Naive thymus-derived CD4-positive, alpha-beta T cell (primary cell): ENCODE results near the gene TPCN1. TPM values are rescaled to one million over a fixed set of nuclear protein-coding genes. Genes with fewer than 3 reads are reported as not detected.

ENCODE experiments used
- ATAC-seq: fragments of 150-1000 bp; cut with Tn5 transposase; 2 replicates; pipeline ENCODE4 v1.10.0; 2021; ENCODE audit warnings: mild to moderate bottlenecking, moderate library complexity
- CTCF ChIA-PET: fragments of 350-600 bp; sonication (Branson Sonifier 250); formaldehyde crosslinking; loops from one replicate; lab custom pipeline; 2021; ENCODE audit warnings: antibody characterized with exemption; lab: Charles Lee
- POLR2A ChIA-PET: fragments of 350-600 bp; sonication (Branson Sonifier 250); formaldehyde crosslinking; loops from one replicate; lab custom pipeline; 2021; ENCODE audit warnings: antibody characterized with exemption, inconsistent platforms; lab: Charles Lee
- DNase-seq, 9 donors: peaks; one replicate each; pipeline versions ENCODE4 v3.0.0 to v3.0.0-alpha.2; 2020 to 2022; ENCODE audit warnings: mixed read lengths in 1 of 9
- H3K27ac ChIP-seq: one replicate; pipeline ENCODE4 v1.7.0; 2013; ENCODE audit warnings: mild to moderate bottlenecking, low read depth, low read length, moderate library complexity
- H3K27me3 ChIP-seq, 2 donors: one replicate each; pipeline ENCODE4 v1.7.0; 2013; ENCODE audit warnings: low read length in 2 of 2, mild to moderate bottlenecking in 2 of 2, moderate library complexity in 2 of 2; ENCODE audit not compliant: control insufficient read depth in 2 of 2, insufficient read depth in 2 of 2
- H3K36me3 ChIP-seq, 3 experiments: 1 replicate in 2 of 3; 2 replicates in 1 of 3; pipeline ENCODE4 v1.7.0; 2013; ENCODE audit warnings: low read length in 3 of 3, mild to moderate bottlenecking in 3 of 3, moderate library complexity in 1 of 3; ENCODE audit not compliant: insufficient read depth in 3 of 3, control insufficient read depth in 2 of 3
- H3K4me1 ChIP-seq, 2 donors: one replicate each; pipeline ENCODE4 v1.7.0; 2013; ENCODE audit warnings: low read length in 2 of 2, mild to moderate bottlenecking in 2 of 2, moderate library complexity in 1 of 2; ENCODE audit not compliant: control insufficient read depth in 2 of 2, insufficient read depth in 2 of 2
- H3K4me3 ChIP-seq: 2 replicates; pipeline ENCODE4 v1.7.0; 2013; ENCODE audit warnings: mild to moderate bottlenecking, low read length
- H3K9me3 ChIP-seq, 3 experiments: 1 replicate in 2 of 3; 2 replicates in 1 of 3; pipeline ENCODE4 v1.7.0; 2013; ENCODE audit warnings: low read length in 3 of 3; ENCODE audit not compliant: control insufficient read depth in 2 of 3
- H3K27ac Mint-ChIP-seq, 9 donors: one replicate each; pipeline ENCODE4 v1.8.0; 2020 to 2022; ENCODE audit warnings: mixed read lengths in 9 of 9, mild to moderate bottlenecking in 8 of 9, moderate library complexity in 5 of 9, inconsistent platforms in 2 of 9
- H3K27me3 Mint-ChIP-seq, 5 donors: one replicate each; pipeline ENCODE4 v1.8.0; 2021 to 2022; ENCODE audit warnings: mixed read lengths in 5 of 5, mild to moderate bottlenecking in 1 of 5
- H3K36me3 Mint-ChIP-seq, 5 donors: one replicate each; pipeline ENCODE4 v1.8.0; 2020 to 2022; ENCODE audit warnings: mixed read lengths in 5 of 5, mild to moderate bottlenecking in 3 of 5, inconsistent platforms in 1 of 5
- H3K4me1 Mint-ChIP-seq, 7 donors: one replicate each; pipeline ENCODE4 v1.8.0; 2020 to 2022; ENCODE audit warnings: mixed read lengths in 7 of 7, mild to moderate bottlenecking in 3 of 7, inconsistent platforms in 1 of 7
- H3K4me3 Mint-ChIP-seq, 10 donors: one replicate each; pipeline ENCODE4 v1.8.0; 2020 to 2022; ENCODE audit warnings: mild to moderate bottlenecking in 10 of 10, mixed read lengths in 10 of 10, moderate library complexity in 6 of 10, inconsistent platforms in 2 of 10
- H3K9me3 Mint-ChIP-seq, 11 donors: one replicate each; pipeline ENCODE4 v1.8.0; 2020 to 2022; ENCODE audit warnings: mixed read lengths in 11 of 11, mild to moderate bottlenecking in 4 of 11, inconsistent platforms in 1 of 11, moderate library complexity in 1 of 11
- intact Hi-C, 2 donors: fragments of 100-400 bp; cut with micrococcal nuclease; formaldehyde crosslinking; loops; one replicate each; pipeline ENCODE4 v1.15.1; 2023
- polyA plus RNA-seq, 2 donors: library from polyadenylated mRNA; unstranded; fragments of 300-500 nt; fragmentation: Illumina TruSeq; gene quantifications; one replicate each; pipeline ENCODE4 v1.2.3, GENCODE V29; 2021
- total RNA-seq, 6 experiments: library from RNA in 5 of 6; stranded (reverse) in 5 of 6; gene quantifications; 1 replicate in 5 of 6; 2 replicates in 1 of 6; pipeline ENCODE4 v1.2.3 and lab custom pipeline; 2021 to 2026

TPCN1 gene
- total and polyA plus RNA-seq, 7 experiments from 2014 or later, result 15.3 to 124 (median 97.2) TPM

DNA sequence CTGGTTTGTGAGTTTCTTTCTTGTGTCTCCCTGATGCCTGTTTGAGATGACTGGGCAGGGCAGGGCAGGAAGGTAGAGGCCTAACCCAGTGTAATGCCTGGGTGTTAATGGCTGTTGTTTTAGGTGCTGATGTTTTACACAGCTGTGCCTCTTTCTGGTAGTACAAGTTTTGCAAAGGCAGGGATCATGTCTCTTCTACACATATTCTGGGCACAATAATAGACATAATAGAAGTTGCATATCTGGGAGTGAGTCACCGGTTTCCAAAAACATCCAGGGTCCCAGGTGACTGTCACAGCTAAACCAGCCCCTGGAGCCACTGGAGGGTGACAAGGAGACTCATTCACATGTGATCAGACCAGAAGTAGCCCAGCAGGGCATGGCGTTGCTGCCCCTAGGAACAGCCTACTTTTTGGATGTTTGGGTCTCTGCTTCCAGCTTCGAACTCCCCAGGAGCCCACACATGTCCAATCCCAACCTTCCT is 18.1 kb downstream of the TPCN1 start:
- Histone ChIP-seq H3K4me1 (peaks cover 0 to 7% of the 10 kb centered on the region in 2 donors), H3K27ac (no peak overlapping the region), H3K27me3 (no peaks in the 10 kb centered on the region), H3K4me3 (no peak overlapping the region), H3K36me3 (peaks cover 0 to 51% (median 0%) of the 10 kb centered on the region in 3 experiments), H3K9me3 (no peaks in the 10 kb centered on the region)
- Mint-ChIP-seq H3K27ac (peak overlapping the region in 6 of 9 donors; percentile 14 to 89 (median 47)), H3K4me1 (peaks cover 30 to 75% (median 60%) of the 10 kb centered on the region in 7 donors), H3K4me3 (no peak overlapping the region), H3K36me3 (peaks cover 0 to 56% (median 23%) of the 10 kb centered on the region in 5 donors), H3K27me3 (no peaks in the 10 kb centered on the region), H3K9me3 (peaks cover 0 to 2% (median 0%) of the 10 kb centered on the region in 11 donors)
- DNase-seq (no peak), ATAC-seq (no peak)
- CTCF ChIA-PET, result interaction anchor here (0.5 to 0.6 kb wide), 2 partner anchors 56 to 186 kb away, joined by 3 read pairs; no protein-coding TSS in a partner anchor
- intact Hi-C loops, result no loop called here
- POLR2A ChIA-PET, result interaction anchor here (0.6 to 1.6 kb wide), 2 partner anchors 15 to 21 kb away, joined by 3 to 4 read pairs; no protein-coding TSS in a partner anchor

DNA sequence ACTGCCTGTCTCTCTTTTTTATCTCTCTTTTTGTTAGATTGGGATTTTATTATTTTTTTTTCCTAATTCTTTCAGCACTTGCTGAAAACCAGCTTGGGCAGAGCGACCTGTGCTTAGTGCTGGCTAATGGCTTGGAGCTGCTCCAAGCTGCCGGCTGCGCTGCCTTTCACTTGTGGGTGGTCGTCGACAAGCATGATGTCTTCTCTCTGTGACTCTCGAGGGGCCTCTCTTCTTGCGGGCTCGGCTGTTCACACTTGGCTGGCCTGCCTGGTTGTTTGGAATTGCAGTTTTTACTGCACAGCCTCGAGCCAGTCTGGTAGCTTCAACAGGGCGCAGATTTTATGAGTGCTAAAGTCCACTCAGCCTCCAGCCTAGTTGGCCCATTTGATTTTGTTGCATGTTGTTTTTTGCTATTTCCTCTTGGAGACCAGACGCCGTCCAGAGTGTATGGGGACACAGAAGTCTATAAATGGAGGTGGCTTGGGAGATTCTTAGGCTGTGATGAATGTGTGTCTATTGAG is 18.6 kb downstream of the TPCN1 start:
- no peaks in the 10 kb centered on the region for H3K27me3 ChIP-seq
- no peaks in the 10 kb centered on the region for H3K9me3 ChIP-seq
- no peak overlapping the region for H3K4me3 ChIP-seq
- ATAC-seq (no peak), DNase-seq (no peak)
- H3K27me3 Mint-ChIP-seq, result no peaks in the 10 kb centered on the region
- H3K4me1 Mint-ChIP-seq, result peaks cover 34 to 76% (median 63%) of the 10 kb centered on the region in 7 donors
- POLR2A ChIA-PET, result interaction anchor here (0.5 to 1.6 kb wide), 3 partner anchors 15 to 21 kb away, joined by 3 to 4 read pairs (median 3); no protein-coding TSS in a partner anchor
- H3K9me3 Mint-ChIP-seq, result peaks cover 0 to 2% (median 0%) of the 10 kb centered on the region in 11 donors
- H3K4me1 ChIP-seq, result peaks cover 0 to 7% of the 10 kb centered on the region in 2 donors
- CTCF ChIA-PET, result interaction anchor here (0.5 kb wide), 1 partner anchor 56 kb away, joined by 3 read pairs; no protein-coding TSS in a partner anchor
- peaks cover 0 to 59% (median 22%) of the 10 kb centered on the region in 5 donors for H3K36me3 Mint-ChIP-seq
- peak overlapping the region in 6 of 9 donors; percentile 2 to 89 (median 23) for H3K27ac Mint-ChIP-seq
- H3K36me3 ChIP-seq, result peaks cover 0 to 53% (median 0%) of the 10 kb centered on the region in 3 experiments
- H3K27ac ChIP-seq, result no peak overlapping the region
- H3K4me3 Mint-ChIP-seq, result no peak overlapping the region
- intact Hi-C loops, result no loop called here

DNA sequence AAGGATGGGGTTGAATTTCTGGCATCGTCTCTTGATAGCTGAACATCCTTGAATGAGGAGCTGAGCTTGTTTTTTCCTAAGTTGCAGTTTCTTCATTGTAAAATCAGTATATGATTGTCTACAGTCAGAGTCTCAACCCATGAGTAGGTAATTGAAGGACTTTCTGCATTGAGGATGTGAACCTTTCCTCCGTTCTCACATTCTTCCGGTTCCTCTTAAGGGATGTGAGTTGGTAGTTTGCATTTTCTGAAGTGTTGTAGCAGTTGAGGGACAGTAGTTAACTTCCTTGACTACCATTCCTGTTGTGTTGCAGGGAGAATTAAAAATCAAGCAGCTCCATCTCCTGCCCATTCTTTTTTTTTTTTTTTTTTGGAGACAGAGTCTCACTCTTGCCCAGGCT is 19.1 kb downstream of the TPCN1 start:
- POLR2A ChIA-PET, result interaction anchor here (0.5 to 1.6 kb wide), 3 partner anchors 15 to 30 kb away, joined by 3 read pairs; no protein-coding TSS in a partner anchor
- Mint-ChIP-seq H3K27ac (peak overlapping the region in 4 of 9 donors; percentile 3 to 89 (median 34)), H3K27me3 (no peaks in the 10 kb centered on the region), H3K36me3 (peaks cover 0 to 56% (median 19%) of the 10 kb centered on the region in 5 donors), H3K4me1 (peaks cover 35 to 72% (median 61%) of the 10 kb centered on the region in 7 donors), H3K9me3 (peaks cover 0 to 2% (median 0%) of the 10 kb centered on the region in 11 donors), H3K4me3 (no peak overlapping the region)
- ATAC-seq, result peak; percentile 44
- H3K4me3 ChIP-seq, result no peak overlapping the region
- no peaks in the 10 kb centered on the region for H3K27me3 ChIP-seq
- H3K27ac ChIP-seq, result no peak overlapping the region
- DNase-seq, result no peak
- intact Hi-C loops, result no loop called here
- no peaks in the 10 kb centered on the region for H3K9me3 ChIP-seq
- CTCF ChIA-PET, result no interaction called here
- H3K4me1 ChIP-seq, result peaks cover 0 to 7% of the 10 kb centered on the region in 2 donors
- H3K36me3 ChIP-seq, result peaks cover 0 to 53% (median 0%) of the 10 kb centered on the region in 3 experiments

DNA sequence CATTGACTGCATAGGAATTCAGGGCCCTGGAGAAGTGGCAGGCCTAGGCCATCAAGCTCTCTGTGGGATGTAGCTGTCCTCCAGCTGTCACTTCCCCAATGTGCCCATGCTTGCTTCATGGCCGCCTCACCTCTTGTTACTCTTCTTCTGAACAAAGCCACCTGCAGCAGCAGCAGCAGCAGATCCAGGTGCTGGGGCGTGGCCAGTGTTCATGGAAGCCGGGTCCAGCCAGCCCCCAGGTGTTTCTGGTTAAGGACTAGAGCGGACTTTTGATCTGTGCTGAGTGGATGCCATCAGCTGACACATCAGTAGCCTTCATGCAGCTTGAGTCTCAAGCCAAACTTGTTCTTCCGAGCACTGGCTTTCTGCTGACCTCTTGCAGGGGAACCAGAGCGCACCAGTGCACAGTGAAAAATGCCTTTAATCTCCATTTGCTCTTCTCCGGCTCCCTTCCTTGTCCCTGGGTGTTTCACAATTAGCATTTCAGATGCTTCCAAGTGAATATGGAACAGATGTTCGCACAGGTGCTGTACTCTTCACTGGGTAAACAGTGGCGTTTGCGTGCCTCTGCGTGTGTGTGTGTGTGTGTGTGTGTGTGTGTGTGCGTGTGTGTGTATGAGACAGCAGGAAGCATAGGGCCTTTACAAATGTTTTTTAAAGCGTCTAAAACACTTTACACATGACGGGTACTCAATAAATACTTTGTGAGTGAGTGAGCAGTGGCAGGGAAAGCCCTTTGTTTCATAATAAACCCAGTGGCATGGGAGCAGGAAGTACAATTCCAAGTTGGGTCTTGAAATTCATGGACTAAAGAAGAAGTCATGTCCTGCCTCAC is 20.1 kb downstream of the TPCN1 start:
- Histone ChIP-seq H3K9me3 (no peaks in the 10 kb centered on the region), H3K4me3 (no peak overlapping the region), H3K27me3 (no peaks in the 10 kb centered on the region), H3K36me3 (peaks cover 0 to 53% (median 0%) of the 10 kb centered on the region in 3 experiments), H3K4me1 (peaks cover 0 to 7% of the 10 kb centered on the region in 2 donors), H3K27ac (no peak overlapping the region)
- Mint-ChIP-seq H3K27ac (peak overlapping the region in 4 of 9 donors; percentile 19 to 95 (median 56)), H3K9me3 (peaks cover 0 to 2% (median 0%) of the 10 kb centered on the region in 11 donors), H3K4me3 (no peak overlapping the region), H3K36me3 (peaks cover 0 to 63% (median 19%) of the 10 kb centered on the region in 5 donors), H3K4me1 (peaks cover 34 to 71% (median 51%) of the 10 kb centered on the region in 7 donors), H3K27me3 (no peaks in the 10 kb centered on the region)
- DNase-seq (no peak), ATAC-seq (no peak)
- ChIA-PET POLR2A (no interaction called here), CTCF (no interaction called here)
- intact Hi-C loops, result no loop called here

DNA sequence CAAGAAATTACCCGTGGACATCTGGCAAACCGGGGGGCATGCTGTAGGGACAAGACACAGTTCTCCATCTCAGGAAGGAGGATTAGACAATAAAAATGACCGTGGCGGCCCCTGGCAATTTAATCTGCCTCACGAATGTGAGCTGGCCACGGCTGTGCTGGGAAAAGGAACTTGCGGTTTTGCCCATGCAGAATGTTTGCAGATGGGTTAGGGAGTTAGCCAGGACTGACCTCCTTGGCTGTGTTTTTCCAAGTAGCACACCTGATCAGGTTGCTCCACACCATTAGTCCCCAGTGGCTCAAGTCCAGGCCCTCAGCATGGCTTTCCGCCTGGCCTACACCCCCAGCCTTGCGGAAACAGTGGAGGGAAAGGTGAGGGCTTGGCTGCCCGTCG is 20.8 kb downstream of the TPCN1 start:
- H3K27me3 Mint-ChIP-seq, result no peaks in the 10 kb centered on the region
- ChIA-PET CTCF (interaction anchor here (0.6 kb wide), 1 partner anchor 180 kb away, joined by 3 read pairs; the partner anchor contains the start of gene SDSL), POLR2A (interaction anchor here (1.5 kb wide), 1 partner anchor 19 kb away, joined by 4 read pairs; no protein-coding TSS in a partner anchor)
- Histone ChIP-seq H3K4me1 (peaks cover 0 to 7% of the 10 kb centered on the region in 2 donors), H3K27me3 (no peaks in the 10 kb centered on the region), H3K36me3 (peaks cover 0 to 59% (median 0%) of the 10 kb centered on the region in 3 experiments), H3K4me3 (no peak overlapping the region), H3K9me3 (no peaks in the 10 kb centered on the region), H3K27ac (no peak overlapping the region)
- peak overlapping the region in 2 of 9 donors; percentile 54 to 95 for H3K27ac Mint-ChIP-seq
- H3K36me3 Mint-ChIP-seq, result peaks cover 0 to 63% (median 19%) of the 10 kb centered on the region in 5 donors
- no peak for DNase-seq
- no peak overlapping the region for H3K4me3 Mint-ChIP-seq
- peaks cover 0 to 2% (median 0%) of the 10 kb centered on the region in 11 donors for H3K9me3 Mint-ChIP-seq
- ATAC-seq, result no peak
- intact Hi-C loops, result no loop called here
- peaks cover 30 to 65% (median 44%) of the 10 kb centered on the region in 7 donors for H3K4me1 Mint-ChIP-seq

DNA sequence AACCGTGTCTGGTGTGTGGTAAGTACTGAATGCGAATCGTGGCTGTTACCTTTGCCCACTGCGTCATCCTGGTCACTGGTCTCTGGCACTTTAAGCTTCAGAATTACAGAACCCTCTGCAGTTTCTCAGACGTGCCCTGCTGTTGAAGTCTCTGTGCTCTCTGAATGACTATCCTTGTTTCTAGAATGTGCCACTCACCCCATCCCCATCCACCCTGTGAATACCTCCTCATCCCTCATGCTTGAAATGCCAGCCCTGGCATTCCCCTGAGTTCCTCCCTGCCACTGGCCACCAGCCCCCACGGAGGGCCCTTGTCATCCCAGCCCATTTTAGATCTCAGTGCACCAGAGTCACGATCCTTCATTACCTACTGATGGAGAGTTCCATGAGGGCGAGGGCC is 21.3 kb downstream of the TPCN1 start:
- ChIA-PET POLR2A (interaction anchor here (1.5 kb wide), 1 partner anchor 20 kb away, joined by 4 read pairs; no protein-coding TSS in a partner anchor), CTCF (interaction anchor here (0.6 kb wide), 1 partner anchor 179 kb away, joined by 3 read pairs; the partner anchor contains the start of gene SDSL)
- H3K36me3 Mint-ChIP-seq, result peaks cover 0 to 67% (median 19%) of the 10 kb centered on the region in 5 donors
- peaks cover 0 to 2% (median 0%) of the 10 kb centered on the region in 11 donors for H3K9me3 Mint-ChIP-seq
- Histone ChIP-seq H3K4me1 (peaks cover 0 to 6% of the 10 kb centered on the region in 2 donors), H3K36me3 (peaks cover 0 to 65% (median 0%) of the 10 kb centered on the region in 3 experiments), H3K27ac (no peak overlapping the region), H3K4me3 (no peak overlapping the region), H3K27me3 (no peaks in the 10 kb centered on the region), H3K9me3 (no peaks in the 10 kb centered on the region)
- H3K27me3 Mint-ChIP-seq, result no peaks in the 10 kb centered on the region
- intact Hi-C loops, result no loop called here
- H3K4me3 Mint-ChIP-seq, result no peak overlapping the region
- peaks cover 30 to 62% (median 43%) of the 10 kb centered on the region in 7 donors for H3K4me1 Mint-ChIP-seq
- DNase-seq, result no peak
- H3K27ac Mint-ChIP-seq, result peak overlapping the region in 4 of 9 donors; percentile 4 to 65 (median 34)
- no peak for ATAC-seq
